NCI-H146 treated with DMSO at 0.1 percent for 48 hours (cell line): ENCODE data around the gene ZNF208.
"Not testable (repeated sequence)": the region's sequence is repeated elsewhere in the genome, so short reads cannot be mapped to it uniquely, and the experiment has no call there.

Source experiments
- DNase-seq: peaks from one replicate; lab custom pipeline; 2025; ENCODE audit not compliant: unreplicated experiment; lab: John Stamatoyannopoulos, UW

ZNF208 gene

GRCh38 chr19:22010437-22011143, at the start of gene ZNF208:
Gene ZNF208 (minus strand): TSS chr19:22010943. CDS start chr19:22010794, 149 bp downstream.
- DNase-seq: not testable (repeated sequence)

GRCh38 chr19:22052644-22053013, 41.9 kb upstream of the ZNF208 start:
- no peak for DNase-seq

- DNase-seq: not testable (repeated sequence)
These were observed 30.4 kb upstream of the ZNF208 start for GRCh38 chr19:22041151-22041550.

- DNase-seq: no peak
These were observed 19.9 kb upstream of the ZNF208 start for GRCh38 chr19:22030680-22031079.

- no peak for DNase-seq
These were observed 15.9 kb upstream of the ZNF208 start for GRCh38 chr19:22026687-22027086.

- DNase-seq: not testable (repeated sequence)
These were observed 14.8 kb upstream of the ZNF208 start for GRCh38 chr19:22025539-22025938.

- DNase-seq: no peak
These were observed 40.3 kb downstream of the ZNF208 start for GRCh38 chr19:21970466-21970865.

GRCh38 chr19:21947775-21948174, 63.0 kb downstream of the ZNF208 start:
- DNase-seq: no peak

GRCh38 chr19:21940684-21941083, 70.1 kb downstream of the ZNF208 start:
- DNase-seq: no peak

GRCh38 chr19:21934593-21934992, 76.2 kb downstream of the ZNF208 start:
- no peak for DNase-seq

- no peak for DNase-seq
These were observed 76.6 kb downstream of the ZNF208 start for GRCh38 chr19:21934131-21934530.

- no peak for DNase-seq
These were observed 88.5 kb downstream of the ZNF208 start for GRCh38 chr19:21922276-21922675.

- DNase-seq: no peak
These were observed 89.0 kb downstream of the ZNF208 start for GRCh38 chr19:21921691-21922180.

GRCh38 chr19:21915411-21915810, 95.3 kb downstream of the ZNF208 start:
- DNase-seq: no peak

- no peak for DNase-seq
These were observed 98.1 kb downstream of the ZNF208 start for GRCh38 chr19:21912654-21913053.

- no peak for DNase-seq
These were observed 100.4 kb downstream of the ZNF208 start for GRCh38 chr19:21910318-21910717.

- DNase-seq: no peak
These were observed 102.7 kb downstream of the ZNF208 start for GRCh38 chr19:21908066-21908465.

- no peak for DNase-seq
These were observed 103.2 kb downstream of the ZNF208 start for GRCh38 chr19:21907516-21907915.

- no peak for DNase-seq
These were observed 108.2 kb downstream of the ZNF208 start for GRCh38 chr19:21902571-21902970.

- no peak for DNase-seq
These were observed 108.9 kb downstream of the ZNF208 start for GRCh38 chr19:21901861-21902260.

GRCh38 chr19:21900401-21900800, 110.3 kb downstream of the ZNF208 start:
- no peak for DNase-seq

- DNase-seq: no peak
These were observed 119.7 kb downstream of the ZNF208 start for GRCh38 chr19:21891086-21891485.

GRCh38 chr19:21890017-21890416, 120.7 kb downstream of the ZNF208 start:
- DNase-seq: not testable (repeated sequence)
